ENCODE results near the gene TUBGCP2.

The TUBGCP2 gene

GRCh38 chr10:133259602-133259989 lies 49.1 kb downstream of the TUBGCP2 start:
- H3K4me1 ChIP-seq: peaks cover 6% of the 10 kb centered on the region

GRCh38 chr10:133258818-133259601 lies 49.7 kb downstream of the TUBGCP2 start:
- Histone ChIP-seq H3K4me1 (peaks cover 6% of the 10 kb centered on the region), H3K4me3 (ENCODE audit: low read depth, low read length) (no peak overlapping the region), H3K36me3 (no peaks in the 10 kb centered on the region), H3K27me3 (peaks cover 11% of the 10 kb centered on the region), H3K9me3 (no peaks in the 10 kb centered on the region)
- DNase-seq: no peak
- TF ChIP-seq CTCF (IDR thresholded peaks at IDR 0.05; ENCODE audit: low read depth, low read length): no peak

More at GRCh38 chr10:133259602-133259989, 49.1 kb downstream of the TUBGCP2 start:
- TF ChIP-seq CTCF (IDR thresholded peaks at IDR 0.05; ENCODE audit: low read depth, low read length): no peak
- H3K36me3 ChIP-seq: no peaks in the 10 kb centered on the region
- no peaks in the 10 kb centered on the region for H3K9me3 ChIP-seq
- H3K4me3 ChIP-seq (ENCODE audit: low read depth, low read length): no peak overlapping the region
- no peak for DNase-seq
- peaks cover 11% of the 10 kb centered on the region for H3K27me3 ChIP-seq

GRCh38 chr10:133258066-133258817 lies 50.4 kb downstream of the TUBGCP2 start:
- peaks cover 6% of the 10 kb centered on the region for H3K4me1 ChIP-seq
- peaks cover 9% of the 10 kb centered on the region for H3K27me3 ChIP-seq
- TF ChIP-seq CTCF (IDR thresholded peaks at IDR 0.05; ENCODE audit: low read depth, low read length): no peak
- no peaks in the 10 kb centered on the region for H3K36me3 ChIP-seq
- H3K9me3 ChIP-seq: no peaks in the 10 kb centered on the region
- DNase-seq: no peak
- H3K4me3 ChIP-seq (ENCODE audit: low read depth, low read length): peak overlapping the region; percentile 53

- peak overlapping the region; percentile 53 for H3K4me3 ChIP-seq (ENCODE audit: low read depth, low read length)
- H3K4me1 ChIP-seq: peaks cover 6% of the 10 kb centered on the region
- H3K36me3 ChIP-seq: no peaks in the 10 kb centered on the region
- peak; percentile 36 for TF ChIP-seq CTCF (IDR thresholded peaks at IDR 0.05; ENCODE audit: low read depth, low read length)
- H3K9me3 ChIP-seq: no peaks in the 10 kb centered on the region
- peaks cover 2% of the 10 kb centered on the region for H3K27me3 ChIP-seq
- peak; percentile 56 for DNase-seq
These were observed 51.1 kb downstream of the TUBGCP2 start for GRCh38 chr10:133257489-133258065.

- TF ChIP-seq CTCF (IDR thresholded peaks at IDR 0.05; ENCODE audit: low read depth, low read length): no peak
- Histone ChIP-seq H3K36me3 (no peaks in the 10 kb centered on the region), H3K27me3 (no peaks in the 10 kb centered on the region), H3K9me3 (no peaks in the 10 kb centered on the region), H3K4me3 (ENCODE audit: low read depth, low read length) (no peak overlapping the region), H3K4me1 (peaks cover 6% of the 10 kb centered on the region)
- DNase-seq: no peak
These were observed 53.3 kb downstream of the TUBGCP2 start for GRCh38 chr10:133255323-133255722.
